Measurements from ENCODE around the gene DKKL1. TPM values are rescaled to one million over a fixed set of nuclear protein-coding genes. Genes with fewer than 3 reads are reported as not detected.

Gene DKKL1
- total RNA-seq, 1 donor from 2014 or later = not detected

DNA sequence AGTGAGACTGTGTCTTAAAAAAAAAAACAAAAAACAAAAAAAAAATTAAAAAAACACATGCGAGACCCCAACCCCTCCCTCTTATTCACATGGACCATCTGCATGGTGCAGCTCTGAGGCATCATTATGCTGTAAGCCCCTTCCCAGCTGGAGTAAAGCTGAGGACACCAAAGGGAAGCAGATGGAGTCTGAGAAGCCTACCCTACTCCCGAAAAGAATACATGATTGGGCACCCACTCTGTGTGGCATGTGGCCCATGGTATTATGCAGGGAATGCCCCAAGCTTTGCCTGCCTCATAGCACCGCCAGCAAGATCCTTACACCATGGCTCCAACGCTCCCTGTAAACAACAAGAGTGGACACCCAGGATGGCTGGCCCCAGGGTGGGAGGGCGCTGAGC, 54.8 kb downstream of the DKKL1 start:
- TF ChIP-seq, protein P1, sequence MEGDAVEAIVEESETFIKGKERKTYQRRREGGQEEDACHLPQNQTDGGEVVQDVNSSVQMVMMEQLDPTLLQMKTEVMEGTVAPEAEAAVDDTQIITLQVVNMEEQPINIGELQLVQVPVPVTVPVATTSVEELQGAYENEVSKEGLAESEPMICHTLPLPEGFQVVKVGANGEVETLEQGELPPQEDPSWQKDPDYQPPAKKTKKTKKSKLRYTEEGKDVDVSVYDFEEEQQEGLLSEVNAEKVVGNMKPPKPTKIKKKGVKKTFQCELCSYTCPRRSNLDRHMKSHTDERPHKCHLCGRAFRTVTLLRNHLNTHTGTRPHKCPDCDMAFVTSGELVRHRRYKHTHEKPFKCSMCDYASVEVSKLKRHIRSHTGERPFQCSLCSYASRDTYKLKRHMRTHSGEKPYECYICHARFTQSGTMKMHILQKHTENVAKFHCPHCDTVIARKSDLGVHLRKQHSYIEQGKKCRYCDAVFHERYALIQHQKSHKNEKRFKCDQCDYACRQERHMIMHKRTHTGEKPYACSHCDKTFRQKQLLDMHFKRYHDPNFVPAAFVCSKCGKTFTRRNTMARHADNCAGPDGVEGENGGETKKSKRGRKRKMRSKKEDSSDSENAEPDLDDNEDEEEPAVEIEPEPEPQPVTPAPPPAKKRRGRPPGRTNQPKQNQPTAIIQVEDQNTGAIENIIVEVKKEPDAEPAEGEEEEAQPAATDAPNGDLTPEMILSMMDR (IDR thresholded peaks at IDR 0.05) = no peak
- Histone ChIP-seq H3K9me3 (no peaks in the 10 kb centered on the region), H3K4me3 (no peak overlapping the region), H3K4me1 (peaks cover 6 to 17% of the 10 kb centered on the region in 2 donors), H3K36me3 (no peaks in the 10 kb centered on the region), H3K27ac (no peak overlapping the region), H3K27me3 (peaks cover 19% of the 10 kb centered on the region)
- no peak for DNase-seq (ENCODE audit: low spot score in 2 of 2)
- intact Hi-C loops (cut with DNase I) = no loop called here

DNA sequence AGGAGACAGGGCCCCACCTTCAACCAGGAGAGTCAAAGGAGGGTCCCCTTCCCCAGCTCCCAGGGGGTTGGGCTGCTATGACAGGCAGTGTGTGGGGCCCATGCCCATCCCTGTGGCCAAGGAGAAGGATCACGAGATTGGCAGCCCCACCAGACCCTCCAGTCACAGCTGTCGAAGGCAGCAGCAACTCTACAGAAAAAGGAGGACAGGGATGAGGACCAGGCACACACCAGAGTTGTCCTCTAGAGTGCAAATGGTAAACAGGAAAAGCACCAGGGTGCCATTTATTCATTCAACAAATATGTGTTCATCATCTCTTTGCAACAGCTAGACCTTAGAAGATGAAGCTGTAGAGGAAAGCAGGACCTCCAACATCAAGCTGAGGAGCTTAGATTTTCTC, 55.5 kb downstream of the DKKL1 start:
- Histone ChIP-seq H3K36me3 (no peaks in the 10 kb centered on the region), H3K9me3 (no peaks in the 10 kb centered on the region), H3K4me1 (peaks cover 6 to 17% of the 10 kb centered on the region in 2 donors), H3K27me3 (peaks cover 19% of the 10 kb centered on the region), H3K4me3 (no peak overlapping the region), H3K27ac (no peak overlapping the region)
- intact Hi-C loops (cut with DNase I) = no loop called here
- TF ChIP-seq, protein P1 (IDR thresholded peaks at IDR 0.05) = no peak
- DNase-seq (ENCODE audit: low spot score in 2 of 2) = no peak

DNA sequence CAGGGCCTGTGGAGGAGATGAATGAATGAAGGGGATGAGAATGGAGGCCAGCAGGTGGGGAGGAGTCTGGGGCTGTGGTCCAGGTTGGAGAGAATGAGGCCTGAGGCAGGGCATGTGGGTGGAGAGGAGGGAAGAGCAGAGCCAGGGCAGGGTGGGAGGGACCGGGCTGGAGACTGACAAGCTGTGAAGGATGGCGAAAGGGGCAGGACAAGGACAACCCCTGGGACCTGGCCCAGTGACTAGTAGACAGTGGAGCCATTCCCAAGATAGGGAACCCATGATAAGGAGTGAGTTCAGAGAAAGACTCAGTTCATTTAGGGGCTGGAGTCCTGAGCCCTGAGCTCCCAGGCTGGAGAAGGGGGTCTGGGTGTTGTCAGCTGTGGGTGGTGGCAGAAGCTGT, 56.5 kb downstream of the DKKL1 start:
- Histone ChIP-seq H3K4me3 (no peak overlapping the region), H3K27me3 (peaks cover 19% of the 10 kb centered on the region), H3K27ac (no peak overlapping the region), H3K36me3 (no peaks in the 10 kb centered on the region), H3K9me3 (no peaks in the 10 kb centered on the region), H3K4me1 (peaks cover 6 to 17% of the 10 kb centered on the region in 2 donors)
- no peak for DNase-seq (ENCODE audit: low spot score in 2 of 2)
- intact Hi-C loops (cut with DNase I) = no loop called here
- TF ChIP-seq, protein P1 (IDR thresholded peaks at IDR 0.05) = no peak

DNA sequence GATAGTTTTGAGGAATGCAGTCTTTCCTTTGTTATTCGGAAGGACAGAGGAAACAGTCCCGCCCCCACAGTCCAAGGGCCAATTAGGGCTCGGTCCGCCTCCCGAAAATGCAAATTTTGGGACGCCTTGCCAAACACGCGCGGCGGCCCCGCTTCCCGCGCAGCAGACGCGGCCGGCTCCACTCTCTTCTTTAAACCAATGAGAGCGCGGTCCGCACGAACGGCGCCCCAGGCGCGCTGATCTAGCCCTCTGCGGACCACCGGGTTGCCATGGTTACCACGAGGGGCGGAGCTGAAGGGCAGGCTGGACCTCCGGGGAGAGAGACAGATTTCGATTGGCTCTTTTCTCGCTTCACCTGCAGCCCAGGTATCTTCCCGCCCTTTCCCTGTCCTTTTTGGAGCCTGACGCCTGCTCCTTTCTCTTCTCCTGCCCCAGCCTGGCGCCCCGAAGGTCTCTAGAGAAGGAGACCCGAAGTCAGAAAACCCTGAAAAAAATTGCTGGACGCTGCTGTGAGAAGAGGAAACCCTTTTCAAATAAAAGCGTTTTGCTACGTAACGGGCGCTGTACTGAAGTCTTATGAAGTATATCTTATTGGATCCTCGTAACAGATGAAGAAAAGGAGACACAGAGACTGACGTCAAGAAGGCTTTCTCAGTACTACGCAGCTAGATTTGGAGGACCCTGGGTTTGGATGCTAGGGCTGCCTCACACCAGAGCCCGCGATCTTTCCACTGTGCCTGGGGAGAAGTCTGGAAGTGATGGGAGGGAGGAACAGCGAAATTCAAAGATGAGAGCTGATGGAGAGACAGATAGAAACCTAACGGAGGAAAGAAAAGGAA, 57.6 kb downstream of the DKKL1 start:
- H3K9me3 ChIP-seq = no peaks in the 10 kb centered on the region
- intact Hi-C loops (cut with DNase I) = no loop called here
- DNase-seq (ENCODE audit: low spot score in 2 of 2) = peak in 1 of 2 donors; percentile 68
- no peak overlapping the region for H3K27ac ChIP-seq
- H3K4me3 ChIP-seq = no peak overlapping the region
- TF ChIP-seq, protein P1 (IDR thresholded peaks at IDR 0.05) = no peak
- H3K36me3 ChIP-seq = no peaks in the 10 kb centered on the region
- peaks cover 6 to 17% of the 10 kb centered on the region in 2 donors for H3K4me1 ChIP-seq
- H3K27me3 ChIP-seq = peaks cover 21% of the 10 kb centered on the region

DNA sequence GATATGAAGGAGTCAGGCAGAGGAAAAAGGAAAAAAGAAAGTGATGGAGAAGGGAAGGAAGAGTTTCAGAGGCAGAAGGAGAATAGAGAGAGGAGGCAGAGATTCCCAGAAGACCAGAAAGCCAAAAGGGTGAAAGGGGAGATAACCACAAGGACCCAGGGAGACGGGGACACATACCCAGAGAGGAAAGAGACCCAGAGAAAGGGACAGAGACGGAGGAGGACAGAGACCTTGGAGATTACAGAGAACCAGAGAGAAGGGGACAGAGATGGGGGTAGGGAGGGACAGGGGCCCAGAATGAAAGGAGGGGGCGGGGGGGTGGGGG, 58.2 kb downstream of the DKKL1 start:
- peaks cover 24% of the 10 kb centered on the region for H3K27me3 ChIP-seq

More for the DNA sequence above, 58.2 kb downstream of the DKKL1 start:
- Histone ChIP-seq H3K36me3 (no peaks in the 10 kb centered on the region), H3K4me3 (no peak overlapping the region), H3K27ac (no peak overlapping the region), H3K9me3 (no peaks in the 10 kb centered on the region), H3K4me1 (peaks cover 6 to 17% of the 10 kb centered on the region in 2 donors)
- DNase-seq (ENCODE audit: low spot score in 2 of 2) = no peak
- TF ChIP-seq, protein P1 (IDR thresholded peaks at IDR 0.05) = no peak
- intact Hi-C loops (cut with DNase I) = no loop called here
